Right lobe of liver (tissue), 4 donors: ENCODE results near the gene KCNN3.

Experiments used
- POLR2A ChIP-seq: fragments of 450-650 bp; IDR thresholded peaks from one replicate; pipeline ENCODE4 v1.6.1; 2017; ENCODE audit warnings: antibody characterized with exemption, mild to moderate bottlenecking
- TF ChIP-seq, protein P1 (sequence below), 4 donors: fragments of 200-600 bp in 3 of 4; fragments of 450-650 bp in 1 of 4; IDR thresholded peaks; one replicate each; pipeline versions ENCODE4 v1.5.1 to v1.8.0; 2016 to 2022; ENCODE audit warnings: antibody characterized with exemption in 4 of 4, mild to moderate bottlenecking in 2 of 4
- donor health status: DM: no; HTN: no; CAD: no.
- donor health status: DM: no; HTN: no; CAD: no.
- donor health status: DM: no; HTN: yes; CAD: no.

DNA sequence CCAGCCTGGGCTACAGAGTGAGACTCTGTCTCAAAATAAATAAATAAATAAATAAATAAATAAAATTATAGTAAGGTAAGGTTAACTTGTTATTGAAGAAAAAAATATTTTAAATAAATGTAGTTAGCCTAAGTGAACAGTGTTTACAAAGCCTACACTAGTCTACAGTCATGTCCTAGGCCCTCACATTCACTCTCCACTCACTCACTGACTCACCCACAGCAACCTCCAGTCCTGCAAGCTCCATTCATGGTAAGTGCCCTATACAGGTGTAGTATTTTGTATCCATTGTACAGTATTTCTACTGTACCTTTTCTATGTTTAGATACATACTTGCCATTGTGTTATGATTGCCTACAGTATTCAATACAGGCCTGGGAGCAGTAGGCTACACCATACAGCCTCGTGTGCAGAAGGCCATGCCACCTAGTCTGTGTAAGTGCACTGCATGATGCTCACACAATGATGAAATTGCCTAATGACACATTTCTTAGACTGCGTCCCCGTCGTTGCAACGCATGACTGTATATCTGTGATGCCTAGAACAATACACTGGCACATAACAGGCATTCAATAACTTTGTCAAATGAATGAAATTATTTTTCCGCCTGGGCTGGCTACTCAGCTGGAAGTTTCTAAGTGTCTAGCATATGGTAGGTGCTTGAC, 14.8 kb downstream of the KCNN3 start:
- TF ChIP-seq POLR2A = no peak
- TF ChIP-seq, protein P1, sequence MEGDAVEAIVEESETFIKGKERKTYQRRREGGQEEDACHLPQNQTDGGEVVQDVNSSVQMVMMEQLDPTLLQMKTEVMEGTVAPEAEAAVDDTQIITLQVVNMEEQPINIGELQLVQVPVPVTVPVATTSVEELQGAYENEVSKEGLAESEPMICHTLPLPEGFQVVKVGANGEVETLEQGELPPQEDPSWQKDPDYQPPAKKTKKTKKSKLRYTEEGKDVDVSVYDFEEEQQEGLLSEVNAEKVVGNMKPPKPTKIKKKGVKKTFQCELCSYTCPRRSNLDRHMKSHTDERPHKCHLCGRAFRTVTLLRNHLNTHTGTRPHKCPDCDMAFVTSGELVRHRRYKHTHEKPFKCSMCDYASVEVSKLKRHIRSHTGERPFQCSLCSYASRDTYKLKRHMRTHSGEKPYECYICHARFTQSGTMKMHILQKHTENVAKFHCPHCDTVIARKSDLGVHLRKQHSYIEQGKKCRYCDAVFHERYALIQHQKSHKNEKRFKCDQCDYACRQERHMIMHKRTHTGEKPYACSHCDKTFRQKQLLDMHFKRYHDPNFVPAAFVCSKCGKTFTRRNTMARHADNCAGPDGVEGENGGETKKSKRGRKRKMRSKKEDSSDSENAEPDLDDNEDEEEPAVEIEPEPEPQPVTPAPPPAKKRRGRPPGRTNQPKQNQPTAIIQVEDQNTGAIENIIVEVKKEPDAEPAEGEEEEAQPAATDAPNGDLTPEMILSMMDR (IDR thresholded peaks at IDR 0.05) = no peak
